ENCODE data around the gene ATP6V0B. TPM values are rescaled to one million over a fixed set of nuclear protein-coding genes. Genes with fewer than 3 reads are reported as not detected.

The ATP6V0B gene
- total and polyA plus RNA-seq, 2 of the 8 experiments (the other 6 are each of a cell fraction or from before 2014, with no cell fraction given), result 105 to 308 TPM

- Histone ChIP-seq H3K27me3 (replicated peaks in 1 of 4; ENCODE audit: control insufficient read depth in 3 of 4, extremely low read depth in 1 of 4, insufficient read depth in 3 of 4, low read length in 3 of 4) (peaks cover 0 to 8% (median 4%) of the 10 kb centered on the region in 4 experiments; a peak in 5 of 7 replicates), H2BK120ac (replicated peaks; ENCODE audit: low read depth, low read length) (no peak overlapping the region), H3K4ac (replicated peaks; ENCODE audit: insufficient read length, low read depth, low read length) (no peak overlapping the region), H3K14ac (ENCODE audit: insufficient read length) (no peak overlapping the region), H2BK15ac (ENCODE audit: low read length) (peak overlapping the region; percentile 81; the same call in 1 of the 2 replicates), H3K9me3 (ENCODE audit: insufficient read depth in 2 of 2, low read depth in 1 of 2, low read length in 1 of 2) (no peaks in the 10 kb centered on the region), H2BK12ac (ENCODE audit: low read depth, low read length) (no peak overlapping the region), H3K23me2 (ENCODE audit: low read depth, low read length) (peaks cover 11% of the 10 kb centered on the region; the same call in 1 of the 2 replicates), H3K4me2 (ENCODE audit: insufficient read depth in 1 of 2, low read depth in 2 of 2, low read length in 2 of 2) (peak overlapping the region; percentile 89 to 93), H4K8ac (ENCODE audit: extremely low read depth, insufficient read depth, low read length) (no peak overlapping the region), H3K79me1 (ENCODE audit: low read depth, low read length) (no peaks in the 10 kb centered on the region), H2BK20ac (ENCODE audit: low read length) (no peak overlapping the region), H3K9ac (replicated peaks in 1 of 4; ENCODE audit: extremely low read depth in 1 of 4, low read depth in 3 of 4, low read length in 3 of 4) (peak overlapping the region in 2 of 4 experiments; percentile 8 to 37; a peak in 2 of 7 replicates), H3K56ac (replicated peaks; ENCODE audit: insufficient read length, low read depth, low read length) (no peak overlapping the region), H3K18ac (ENCODE audit: extremely low read depth, low read length) (peak overlapping the region; percentile 51), H2BK5ac (ENCODE audit: low read depth, low read length) (peak overlapping the region; percentile 44; the same call in 1 of the 2 replicates), H4K20me1 (replicated peaks in 1 of 2; ENCODE audit: control insufficient read depth in 1 of 2, insufficient read depth in 2 of 2, low read length in 2 of 2) (peaks cover 7 to 8% of the 10 kb centered on the region in 2 experiments), H3K36me3 (ENCODE audit: control insufficient read depth in 2 of 4, insufficient read depth in 4 of 4, low read length in 3 of 4) (no peaks in the 10 kb centered on the region; a peak in 1 of 8 replicates), H2AK5ac (ENCODE audit: low read depth, low read length) (no peak overlapping the region), H4K5ac (ENCODE audit: insufficient read length, low read depth, low read length) (no peak overlapping the region), H3K23ac (ENCODE audit: insufficient read length) (no peak overlapping the region), H3K4me1 (replicated peaks in 1 of 4; ENCODE audit: control insufficient read depth in 3 of 4, insufficient read depth in 4 of 4, low read length in 3 of 4) (peaks cover 13 to 39% (median 31%) of the 10 kb centered on the region in 4 experiments), H3K4me3 (ENCODE audit: extremely low read depth in 1 of 4, insufficient read depth in 2 of 4, low read depth in 3 of 4, low read length in 4 of 4) (peak overlapping the region; percentile 40 to 69 (median 48)), H2AFZ (ENCODE audit: low read length) (no peak overlapping the region; the same call in 1 of the 2 replicates), H4K91ac (replicated peaks; ENCODE audit: insufficient read length, low read length) (peak overlapping the region; percentile 47), H3K27ac (ENCODE audit: low read depth, low read length) (no peak overlapping the region), H3K79me2 (ENCODE audit: control insufficient read depth in 1 of 2, insufficient read depth in 2 of 2, low read length in 2 of 2) (no peaks in the 10 kb centered on the region)
- ChIA-PET POLR2A (ENCODE audit: partially characterized antibody) (interaction anchor here (1.2 to 8.0 kb wide), 2 partner anchors 172 to 214 kb away, joined by 3 to 89 read pairs; no protein-coding TSS in a partner anchor), CTCF (ENCODE audit: partially characterized antibody) (interaction anchor here (1.0 to 18.6 kb wide), 15 partner anchors 8 to 168 kb away, joined by 3 to 618 read pairs (median 20); partner anchors contain the start of gene IPO13)
- 9% methylated on average over 51 of the region's 56 CpGs; no CpG with 5 or more reads in 1 of the 2 experiments for WGBS, 2 experiments (ENCODE audit: extremely low coverage in 1 of 2, insufficient coverage in 1 of 2, insufficient read length in 1 of 2, insufficient replicate concordance in 2 of 2, low coverage in 1 of 2, low lambda C conversion rate in 2 of 2, missing lambda C conversion rate in 1 of 2)
- peak in 1 of 2 experiments; percentile 74 for DNase-seq (ENCODE audit: low read depth in 1 of 2, low spot score in 2 of 2)
- FAIRE-seq, result no peak
- TF ChIP-seq HDAC2 (IDR thresholded peaks at IDR 0.05; ENCODE audit: borderline replicate concordance in 1 of 2, low read depth in 2 of 2, low read length in 2 of 2), result 0 out of 4 replicates have a peak, but pooled peaks of 1 of the 2 experiments have one; percentile 32
- TF ChIP-seq KDM1A (IDR thresholded peaks at IDR 0.05; ENCODE audit: borderline replicate concordance, low read length), result no peak
- TF ChIP-seq, protein P1, sequence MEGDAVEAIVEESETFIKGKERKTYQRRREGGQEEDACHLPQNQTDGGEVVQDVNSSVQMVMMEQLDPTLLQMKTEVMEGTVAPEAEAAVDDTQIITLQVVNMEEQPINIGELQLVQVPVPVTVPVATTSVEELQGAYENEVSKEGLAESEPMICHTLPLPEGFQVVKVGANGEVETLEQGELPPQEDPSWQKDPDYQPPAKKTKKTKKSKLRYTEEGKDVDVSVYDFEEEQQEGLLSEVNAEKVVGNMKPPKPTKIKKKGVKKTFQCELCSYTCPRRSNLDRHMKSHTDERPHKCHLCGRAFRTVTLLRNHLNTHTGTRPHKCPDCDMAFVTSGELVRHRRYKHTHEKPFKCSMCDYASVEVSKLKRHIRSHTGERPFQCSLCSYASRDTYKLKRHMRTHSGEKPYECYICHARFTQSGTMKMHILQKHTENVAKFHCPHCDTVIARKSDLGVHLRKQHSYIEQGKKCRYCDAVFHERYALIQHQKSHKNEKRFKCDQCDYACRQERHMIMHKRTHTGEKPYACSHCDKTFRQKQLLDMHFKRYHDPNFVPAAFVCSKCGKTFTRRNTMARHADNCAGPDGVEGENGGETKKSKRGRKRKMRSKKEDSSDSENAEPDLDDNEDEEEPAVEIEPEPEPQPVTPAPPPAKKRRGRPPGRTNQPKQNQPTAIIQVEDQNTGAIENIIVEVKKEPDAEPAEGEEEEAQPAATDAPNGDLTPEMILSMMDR (IDR thresholded peaks at IDR 0.05; ENCODE audit: control extremely low read depth in 1 of 3, insufficient read depth in 1 of 3, low read depth in 1 of 3, low read length in 3 of 3), result peak in 2 of 3 experiments; percentile 29 to 54; a peak in 3 of 4 replicates
- TF ChIP-seq BCL11A (IDR thresholded peaks at IDR 0.05; ENCODE audit: low read depth in 2 of 2, low read length in 2 of 2), result no peak
- peak; percentile 38; the same call in 1 of the 2 replicates for TF ChIP-seq TBP (IDR thresholded peaks at IDR 0.05; ENCODE audit: low read depth, low read length)
- TF ChIP-seq JUN (IDR thresholded peaks at IDR 0.05; ENCODE audit: low read depth, low read length), result no peak
- peak; percentile 62; the same call in 1 of the 2 replicates for TF ChIP-seq RBBP5 (IDR thresholded peaks at IDR 0.05; ENCODE audit: borderline replicate concordance, low read depth, low read length)
- no peak for TF ChIP-seq TAF7 (optimal IDR thresholded peaks at IDR 0.05; ENCODE audit: borderline replicate concordance, low read depth, low read length)
These were observed 38.2 kb upstream of the ATP6V0B start for GRCh38 chr1:43936431-43937151.
